ENCODE results near the gene PPP5C. TPM values are rescaled to one million over a fixed set of nuclear protein-coding genes. Genes with fewer than 3 reads are reported as not detected.

The PPP5C gene
- total RNA-seq (2022), result 124 and 128 TPM in 2 replicates
- Bru-seq, nascent RNA, result percentile 83 among the genes with signal in this experiment
- percentile 82 among the genes with signal in this experiment for BruChase-seq, experiment 1, labeled RNA remaining after a 6-hour chase
- BruChase-seq, experiment 2, labeled RNA remaining after a 2-hour chase, result percentile 87 among the genes with signal in this experiment
- long read RNA-seq, transcript PPP5C-201 (13 exons, 2,109 nt), result major isoform, 130 of 201 reads
- long read RNA-seq, transcript PPP5C-213 (3 exons, 1,215 nt), result minor isoform, 5 of 201 reads
- long read RNA-seq, partial matches to known transcripts, result 16 of 201 reads
- long read RNA-seq, other reads (novel, unspliced or antisense), result 47 of 201 reads

GRCh38 chr19:46346821-46347571 lies at the start of gene PPP5C:
Gene PPP5C, plus strand, starts transcription at chr19:46347087. Its CDS starts 10 bp downstream, at chr19:46347097.
- Mint-ChIP-seq H3K36me3 (ENCODE audit: insufficient read depth, unreplicated experiment) (peaks cover 44% of the 10 kb centered on the region), H3K4me1 (ENCODE audit: low read depth, unreplicated experiment) (peaks cover 49% of the 10 kb centered on the region), H3K4me3 (ENCODE audit: low read depth, unreplicated experiment) (peak within 1 kb of the TSS; percentile 93), H3K9me3 (ENCODE audit: low read depth, unreplicated experiment) (no peaks in the 10 kb centered on the region), H3K27me3 (ENCODE audit: unreplicated experiment) (peaks cover 27% of the 10 kb centered on the region), H3K27ac (ENCODE audit: unreplicated experiment) (peak within 1 kb of the TSS; percentile 79)
- intact Hi-C loops (cut with micrococcal nuclease; ENCODE audit: unreplicated experiment), result loop anchor here (10.0 kb wide), 1 partner anchor 62 kb away; no protein-coding TSS in a partner anchor
- peak; percentile 97 for DNase-seq
- TSS peak; percentile 74 for BruUV-seq (replicated peaks)
- CTCF ChIA-PET, result interaction anchor here (1.2 to 1.6 kb wide), 3 partner anchors 12 to 66 kb away, joined by 3 to 7 read pairs (median 5); partner anchors contain the start of gene HIF3A
- peak; percentile 79 for TF ChIP-seq CTCF (IDR thresholded peaks at IDR 0.05; ENCODE audit: unreplicated experiment)

GRCh38 chr19:46297700-46298478 lies 49.0 kb upstream of the PPP5C start:
- DNase-seq, result no peak
- peaks cover 8% of the 10 kb centered on the region for H3K36me3 Mint-ChIP-seq (ENCODE audit: insufficient read depth, unreplicated experiment)
- TF ChIP-seq CTCF (IDR thresholded peaks at IDR 0.05; ENCODE audit: unreplicated experiment), result no peak
- no TSS peak for BruUV-seq (replicated peaks)
- H3K9me3 Mint-ChIP-seq (ENCODE audit: low read depth, unreplicated experiment), result no peaks in the 10 kb centered on the region
- intact Hi-C loops (cut with micrococcal nuclease; ENCODE audit: unreplicated experiment), result no loop called here
- H3K27ac Mint-ChIP-seq (ENCODE audit: unreplicated experiment), result no peak overlapping the region
- CTCF ChIA-PET, result interaction anchor here (0.6 to 1.8 kb wide), 7 partner anchors 8 to 245 kb away, joined by 3 to 19 read pairs (median 4); partner anchors contain the start of gene PPP5C
- peak overlapping the region; percentile 61 for H3K4me3 Mint-ChIP-seq (ENCODE audit: low read depth, unreplicated experiment)
- H3K27me3 Mint-ChIP-seq (ENCODE audit: unreplicated experiment), result peaks cover 25% of the 10 kb centered on the region
- peaks cover 23% of the 10 kb centered on the region for H3K4me1 Mint-ChIP-seq (ENCODE audit: low read depth, unreplicated experiment)

GRCh38 chr19:46298479-46299003 lies 48.3 kb upstream of the PPP5C start:
- H3K36me3 Mint-ChIP-seq (ENCODE audit: insufficient read depth, unreplicated experiment), result peaks cover 8% of the 10 kb centered on the region
- intact Hi-C loops (cut with micrococcal nuclease; ENCODE audit: unreplicated experiment), result no loop called here
- CTCF ChIA-PET, result interaction anchor here (0.6 to 1.8 kb wide), 6 partner anchors 9 to 128 kb away, joined by 3 to 19 read pairs (median 4); no protein-coding TSS in a partner anchor
- H3K4me3 Mint-ChIP-seq (ENCODE audit: low read depth, unreplicated experiment), result peak overlapping the region; percentile 61
- H3K27me3 Mint-ChIP-seq (ENCODE audit: unreplicated experiment), result peaks cover 31% of the 10 kb centered on the region
- H3K9me3 Mint-ChIP-seq (ENCODE audit: low read depth, unreplicated experiment), result no peaks in the 10 kb centered on the region
- H3K27ac Mint-ChIP-seq (ENCODE audit: unreplicated experiment), result peak overlapping the region; percentile 90
- TF ChIP-seq CTCF (IDR thresholded peaks at IDR 0.05; ENCODE audit: unreplicated experiment), result no peak
- H3K4me1 Mint-ChIP-seq (ENCODE audit: low read depth, unreplicated experiment), result peaks cover 24% of the 10 kb centered on the region
- no peak for DNase-seq
- BruUV-seq (replicated peaks), result no TSS peak

Data from Calu3 (cell line).